Body of pancreas (tissue), 4 donors: Measurements from ENCODE around the gene CDH22. TPM values are rescaled to one million over a fixed set of nuclear protein-coding genes. Genes with fewer than 3 reads are reported as not detected.

Experiments used
- ATAC-seq: fragments of 150-250 bp; one replicate; pipeline ENCODE4 v1.9.1; 2016
- DNase-seq, 4 donors: peaks; one replicate each; pipeline ENCODE4 v3.0.0-alpha.2; 2019
- H3K27ac ChIP-seq, 4 donors: fragments of 200-600 bp; sonication (generic); 1 replicate in 3 of 4; 2 replicates in 1 of 4; pipeline versions ENCODE4 v1.5.1 to v1.6.1; 2016 to 2019; ENCODE audit warnings: mild to moderate bottlenecking in 1 of 4, mixed read lengths in 1 of 4, moderate library complexity in 1 of 4
- H3K27me3 ChIP-seq, 2 donors: fragments of 200-600 bp; sonication (generic); one replicate each; pipeline ENCODE4 v1.6.0; 2016; ENCODE audit warnings: mild to moderate bottlenecking in 1 of 2
- H3K36me3 ChIP-seq, 2 donors: fragments of 200-600 bp; sonication (generic); replicated peaks in 1 of 2; 2 replicates each; pipeline ENCODE4 v1.5.1; 2016; ENCODE audit warnings: low read depth in 2 of 2; ENCODE audit not compliant: insufficient read depth in 1 of 2
- H3K4me1 ChIP-seq: fragments of 200-600 bp; sonication (generic); one replicate; pipeline ENCODE4 v1.6.0; 2016
- H3K4me3 ChIP-seq, 2 donors: fragments of 200-600 bp; sonication (generic); 1 replicate in 1 of 2; 2 replicates in 1 of 2; pipeline ENCODE4 v1.5.1; 2016 to 2019
- H3K9me3 ChIP-seq, 3 donors: fragments of 200-600 bp; sonication (generic); 1 replicate in 2 of 3; 2 replicates in 1 of 3; pipeline ENCODE4 v1.5.1; 2016
- POLR2A ChIP-seq, 3 donors: fragments of 450-650 bp; IDR thresholded peaks; one replicate each; pipeline ENCODE4 v1.6.1; 2016; ENCODE audit warnings: antibody characterized with exemption in 3 of 3, mild to moderate bottlenecking in 2 of 3
- WGBS, 2 donors: methylation state at CpG; one replicate each; pipeline ENCODE4 v1.1.5; 2017; 5-methylcytosine and 5-hydroxymethylcytosine counted together
- intact Hi-C: fragments of 100-400 bp; cut with DNase I; formaldehyde crosslinking; loops from one replicate; pipeline ENCODE4 v1.15.1; 2023
- total RNA-seq, 2 donors: library from RNA; depleted of rRNA; stranded (reverse); fragments of >200 nt; gene quantifications; one replicate each; pipeline ENCODE4 v1.1.0, GENCODE V29; 2016
- TF ChIP-seq, protein P1 (sequence below), 7 experiments: fragments of 450-650 bp in 4 of 7; fragments of 200-600 bp in 3 of 7; sonication (generic) in 3 of 7; IDR thresholded peaks; one replicate each; pipeline ENCODE4 v1.5.1; 2016 to 2019; ENCODE audit warnings: antibody characterized with exemption in 7 of 7

CDH22 gene
- total RNA-seq, 2 donors from 2014 or later, result 1.3 to 2.1 TPM

DNA sequence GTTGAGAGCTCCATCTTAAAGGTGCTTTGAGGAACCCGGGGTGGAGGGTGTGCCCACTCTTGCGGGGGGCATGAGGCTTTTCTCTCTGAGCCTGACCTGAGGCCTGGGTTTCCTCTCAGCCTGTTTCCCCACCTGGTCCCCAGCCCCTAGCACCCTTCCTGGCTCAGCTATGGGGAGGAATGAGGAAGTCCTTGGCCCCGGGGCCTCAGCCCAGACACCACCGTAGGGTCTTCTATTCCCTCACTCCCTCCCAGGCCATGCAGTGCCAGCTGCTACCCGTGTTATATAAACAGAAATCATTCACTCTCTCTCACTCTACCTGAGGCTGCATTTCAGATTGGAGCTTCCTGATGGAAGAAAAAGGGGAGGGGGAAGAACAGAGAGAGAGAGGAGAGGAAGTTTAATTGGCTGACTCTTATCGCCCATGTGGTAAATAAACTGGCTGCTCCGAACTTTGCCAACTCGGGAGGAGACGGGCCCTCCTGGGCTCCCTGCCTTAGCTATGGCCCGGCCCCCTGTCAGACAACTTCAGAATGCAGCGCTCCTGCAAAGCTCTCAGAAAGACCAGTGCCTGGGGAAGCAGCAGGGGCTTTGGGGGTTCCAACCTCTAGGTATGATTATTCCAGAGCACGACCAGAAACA, 2.8 kb downstream of the CDH22 start:
- 8 to 14% methylated on average over 8 to 12 of the region's 12 CpGs for WGBS, 2 donors
- Histone ChIP-seq H3K27me3 (peaks cover 0 to 15% of the 10 kb centered on the region in 2 donors), H3K9me3 (no peaks in the 10 kb centered on the region), H3K36me3 (no peaks in the 10 kb centered on the region), H3K4me1 (peaks cover 39% of the 10 kb centered on the region), H3K4me3 (no peak overlapping the region), H3K27ac (peak overlapping the region; percentile 32 to 67 (median 56))
- ATAC-seq, result peak; percentile 83
- DNase-seq, result peak; percentile 73 to 86 (median 84)
- intact Hi-C loops, result no loop called here
- TF ChIP-seq POLR2A (IDR thresholded peaks at IDR 0.05), result no peak
- TF ChIP-seq, protein P1, sequence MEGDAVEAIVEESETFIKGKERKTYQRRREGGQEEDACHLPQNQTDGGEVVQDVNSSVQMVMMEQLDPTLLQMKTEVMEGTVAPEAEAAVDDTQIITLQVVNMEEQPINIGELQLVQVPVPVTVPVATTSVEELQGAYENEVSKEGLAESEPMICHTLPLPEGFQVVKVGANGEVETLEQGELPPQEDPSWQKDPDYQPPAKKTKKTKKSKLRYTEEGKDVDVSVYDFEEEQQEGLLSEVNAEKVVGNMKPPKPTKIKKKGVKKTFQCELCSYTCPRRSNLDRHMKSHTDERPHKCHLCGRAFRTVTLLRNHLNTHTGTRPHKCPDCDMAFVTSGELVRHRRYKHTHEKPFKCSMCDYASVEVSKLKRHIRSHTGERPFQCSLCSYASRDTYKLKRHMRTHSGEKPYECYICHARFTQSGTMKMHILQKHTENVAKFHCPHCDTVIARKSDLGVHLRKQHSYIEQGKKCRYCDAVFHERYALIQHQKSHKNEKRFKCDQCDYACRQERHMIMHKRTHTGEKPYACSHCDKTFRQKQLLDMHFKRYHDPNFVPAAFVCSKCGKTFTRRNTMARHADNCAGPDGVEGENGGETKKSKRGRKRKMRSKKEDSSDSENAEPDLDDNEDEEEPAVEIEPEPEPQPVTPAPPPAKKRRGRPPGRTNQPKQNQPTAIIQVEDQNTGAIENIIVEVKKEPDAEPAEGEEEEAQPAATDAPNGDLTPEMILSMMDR (IDR thresholded peaks at IDR 0.05), result peak in 4 of 7 experiments; percentile 17 to 22 (median 18)

DNA sequence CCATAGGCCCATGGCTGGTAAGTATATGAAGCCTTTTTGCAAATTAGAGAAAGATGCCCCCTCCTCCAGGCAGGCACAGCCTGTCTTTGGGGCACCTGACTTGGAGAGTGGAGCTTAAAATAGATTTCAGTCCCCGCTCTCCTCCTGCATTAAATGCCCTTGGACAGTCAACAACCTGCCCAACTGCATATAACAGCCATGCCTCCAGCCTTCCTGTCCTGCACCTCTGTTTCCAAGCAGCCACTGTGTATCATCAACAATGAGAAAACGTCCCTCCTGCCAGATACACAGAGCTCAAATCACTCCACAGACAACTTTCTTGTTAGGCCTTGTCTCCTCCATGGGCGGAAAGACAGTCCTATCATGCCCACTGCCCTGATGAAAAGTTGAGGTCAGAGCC, 3.4 kb downstream of the CDH22 start:
- 62 to 65% methylated on average over 3 of the region's 3 CpGs for WGBS, 2 donors
- TF ChIP-seq, protein P1 (IDR thresholded peaks at IDR 0.05), result no peak
- TF ChIP-seq POLR2A (IDR thresholded peaks at IDR 0.05), result no peak
- peaks cover 0 to 15% of the 10 kb centered on the region in 2 donors for H3K27me3 ChIP-seq
- peak overlapping the region in 3 of 4 donors; percentile 53 to 67 (median 60) for H3K27ac ChIP-seq
- no peaks in the 10 kb centered on the region for H3K9me3 ChIP-seq
- no peak for DNase-seq
- no peak overlapping the region for H3K4me3 ChIP-seq
- no peak for ATAC-seq
- intact Hi-C loops, result no loop called here
- peaks cover 39% of the 10 kb centered on the region for H3K4me1 ChIP-seq
- no peaks in the 10 kb centered on the region for H3K36me3 ChIP-seq

DNA sequence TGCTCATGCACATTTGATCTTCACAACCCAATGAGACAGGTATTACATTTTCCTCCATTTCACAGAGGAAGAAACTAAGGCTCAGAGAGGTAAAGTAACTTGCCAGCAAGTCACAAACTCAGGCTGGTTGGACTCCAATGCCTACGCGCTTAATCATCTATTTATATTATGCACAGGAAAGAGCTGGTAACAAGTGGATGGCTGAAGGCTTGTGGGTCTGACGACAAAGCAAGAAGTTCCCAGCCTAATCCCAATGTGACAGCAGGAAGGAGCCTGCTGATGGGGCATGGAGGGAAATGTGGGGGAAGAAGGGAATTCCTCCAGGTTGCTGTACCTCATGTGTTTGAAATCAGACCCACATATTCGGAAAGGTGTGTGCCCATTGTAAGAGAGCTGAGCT, 3.9 kb downstream of the CDH22 start:
- WGBS, 2 donors, result 86 to 97% methylated on average over 4 of the region's 4 CpGs
- intact Hi-C loops, result no loop called here
- peaks cover 0 to 15% of the 10 kb centered on the region in 2 donors for H3K27me3 ChIP-seq

DNA sequence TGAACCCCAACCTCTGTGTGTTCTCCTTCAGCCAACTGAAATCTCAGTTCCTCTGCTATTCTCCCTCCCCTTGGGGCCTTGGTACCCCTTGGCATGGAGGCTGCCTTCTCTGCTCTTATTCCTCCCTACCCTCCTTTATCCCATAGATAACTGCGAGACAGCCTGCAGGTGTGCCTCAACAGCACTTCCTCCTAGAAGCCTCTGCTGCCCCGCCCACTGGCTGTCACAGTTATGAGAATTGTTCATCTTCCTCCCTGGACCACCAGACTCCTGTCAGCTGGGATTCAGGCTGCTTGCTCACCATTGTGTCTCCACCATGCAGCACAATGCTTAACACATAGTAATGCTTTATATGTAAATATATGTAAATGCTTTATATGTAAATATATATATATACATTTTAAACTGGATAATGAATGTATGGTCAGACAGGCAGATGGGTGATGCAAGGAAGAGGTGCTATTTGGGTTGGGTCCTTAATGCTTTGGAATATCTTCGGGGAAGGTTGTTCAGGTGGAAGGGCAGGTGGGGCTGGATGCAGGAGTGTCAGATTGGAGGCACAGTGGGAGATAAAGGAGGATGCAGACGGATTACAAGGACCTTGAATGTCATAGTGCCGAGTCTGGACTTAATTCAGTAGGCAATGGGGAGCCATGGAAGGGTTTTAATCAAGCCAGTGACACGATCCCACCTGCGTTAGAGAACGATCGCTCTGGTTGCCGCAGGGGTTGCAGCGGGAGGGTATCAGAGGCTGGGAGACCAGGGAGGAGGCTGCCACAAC, 4.9 kb downstream of the CDH22 start:
- 72 to 75% methylated on average over 11 of the region's 11 CpGs for WGBS, 2 donors
- no peaks in the 10 kb centered on the region for H3K36me3 ChIP-seq
- H3K27me3 ChIP-seq, result peaks cover 0 to 10% of the 10 kb centered on the region in 2 donors
- H3K4me1 ChIP-seq, result peaks cover 34% of the 10 kb centered on the region
- no peak for ATAC-seq
- intact Hi-C loops, result no loop called here
- TF ChIP-seq, protein P1 (IDR thresholded peaks at IDR 0.05), result no peak
- no peak for TF ChIP-seq POLR2A (IDR thresholded peaks at IDR 0.05)
- no peak overlapping the region for H3K27ac ChIP-seq
- no peaks in the 10 kb centered on the region for H3K9me3 ChIP-seq
- DNase-seq, result no peak
- H3K4me3 ChIP-seq, result no peak overlapping the region

More for the DNA sequence above, 3.9 kb downstream of the CDH22 start:
- Histone ChIP-seq H3K4me1 (peaks cover 39% of the 10 kb centered on the region), H3K27ac (no peak overlapping the region), H3K9me3 (no peaks in the 10 kb centered on the region), H3K36me3 (no peaks in the 10 kb centered on the region), H3K4me3 (no peak overlapping the region)
- no peak for DNase-seq
- ATAC-seq, result no peak
- TF ChIP-seq, protein P1 (IDR thresholded peaks at IDR 0.05), result no peak
- no peak for TF ChIP-seq POLR2A (IDR thresholded peaks at IDR 0.05)
